LoVo (cell line): Measurements from ENCODE around the gene KPTN.

ENCODE experiments used
- DNase-seq: peaks from one replicate; pipeline ENCODE4 v3.0.0-alpha.2; 2016; ENCODE audit warnings: low spot score

The KPTN gene

GRCh38 chr19:47483800-47484690 lies at the start of gene KPTN:
Gene KPTN, minus strand, starts transcription at chr19:47484219. Its CDS starts 59 bp downstream, at chr19:47484160.
- DNase-seq = peak; percentile 91

DNA sequence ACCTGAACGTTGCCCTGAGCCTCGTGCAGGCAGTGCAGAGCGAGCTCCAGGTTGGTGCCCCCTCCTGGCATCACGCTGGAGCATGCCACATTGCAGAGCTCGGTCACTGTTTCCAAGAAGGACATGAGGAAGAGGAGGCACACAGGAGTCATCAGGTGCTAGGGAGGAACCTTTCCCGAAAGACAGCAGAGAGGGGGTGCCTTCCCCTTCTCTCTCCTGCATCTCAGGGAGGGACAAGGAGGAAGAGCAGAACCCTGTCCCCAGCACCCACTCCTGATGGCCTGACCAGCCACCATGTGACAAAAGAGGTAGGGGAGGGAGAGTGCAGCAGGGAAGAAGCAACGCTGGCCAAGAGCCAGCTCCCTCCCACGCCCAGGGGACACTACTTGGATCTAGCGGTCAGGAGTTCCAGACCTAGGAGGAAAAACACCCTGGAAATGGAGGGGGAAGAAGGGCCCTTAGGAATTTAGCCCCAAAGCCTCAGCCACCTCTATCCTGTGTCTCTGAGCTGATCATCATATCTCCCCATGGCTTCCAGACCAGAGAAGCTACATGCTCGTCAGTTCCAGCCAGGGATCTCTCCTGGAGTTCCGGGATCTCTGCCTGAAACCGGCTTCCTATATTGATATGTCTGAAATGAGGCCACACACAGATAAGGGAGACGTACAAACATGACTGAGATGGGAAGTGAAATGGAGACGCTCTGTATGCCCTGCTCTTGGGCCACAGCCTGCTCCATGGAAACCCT lies 47.8 kb upstream of the KPTN start:
- no peak for DNase-seq

GRCh38 chr19:47529018-47529742 lies 45.2 kb upstream of the KPTN start:
- DNase-seq = no peak

DNA sequence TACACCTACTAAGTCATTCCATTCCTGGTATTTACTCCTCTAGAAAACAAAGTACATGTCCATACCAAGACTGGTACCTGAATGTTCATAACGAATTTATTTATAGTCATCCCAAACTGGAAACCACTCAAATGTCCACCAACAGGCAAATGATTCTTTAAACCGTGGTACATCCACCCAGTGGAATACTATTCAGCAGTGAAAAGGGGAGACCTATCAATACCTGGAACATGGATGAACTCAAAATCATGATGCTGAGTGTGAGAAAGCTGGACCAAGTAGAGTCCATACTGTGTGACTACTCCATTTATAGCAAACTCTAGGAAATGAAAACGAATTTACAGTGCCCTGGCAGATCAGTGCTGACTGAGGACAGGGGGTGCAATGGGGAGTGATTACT lies 42.8 kb upstream of the KPTN start:
- DNase-seq = no peak

GRCh38 chr19:47523473-47523872 lies 39.5 kb upstream of the KPTN start:
- DNase-seq = no peak

DNA sequence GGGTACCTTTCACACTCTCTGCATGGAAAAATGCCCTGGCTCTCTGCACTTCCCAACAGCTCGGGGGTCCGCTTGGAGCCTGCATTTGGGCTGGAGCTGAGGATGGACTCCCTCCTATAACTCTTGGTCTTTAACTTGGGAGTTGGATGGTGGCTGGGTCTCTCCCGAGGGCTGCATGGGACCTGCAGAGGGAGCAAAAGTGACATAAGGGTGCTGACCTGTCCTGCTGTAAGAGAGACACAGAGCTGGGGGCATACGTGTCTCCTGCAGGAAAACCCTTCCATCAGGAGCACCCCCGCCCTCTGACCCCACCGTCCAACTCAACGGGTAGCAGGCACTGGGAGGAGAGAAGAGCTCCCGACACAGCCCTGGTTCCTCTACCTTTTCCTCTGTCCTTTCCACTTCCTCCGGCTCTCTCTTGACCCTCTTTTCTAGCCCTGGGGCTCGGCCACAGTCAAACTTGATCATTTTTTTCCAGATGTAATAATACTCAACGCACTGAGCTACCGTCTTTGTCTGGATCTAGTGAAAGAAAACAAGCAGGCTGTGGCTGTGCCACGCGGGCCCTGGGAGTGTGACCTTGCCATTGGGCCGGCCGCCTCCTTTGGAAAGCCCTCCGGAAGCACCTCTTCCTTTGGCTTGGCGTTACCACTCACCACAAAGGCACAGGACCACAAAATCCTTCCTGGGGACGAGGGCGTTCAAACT lies 37.6 kb upstream of the KPTN start:
- no peak for DNase-seq

DNA sequence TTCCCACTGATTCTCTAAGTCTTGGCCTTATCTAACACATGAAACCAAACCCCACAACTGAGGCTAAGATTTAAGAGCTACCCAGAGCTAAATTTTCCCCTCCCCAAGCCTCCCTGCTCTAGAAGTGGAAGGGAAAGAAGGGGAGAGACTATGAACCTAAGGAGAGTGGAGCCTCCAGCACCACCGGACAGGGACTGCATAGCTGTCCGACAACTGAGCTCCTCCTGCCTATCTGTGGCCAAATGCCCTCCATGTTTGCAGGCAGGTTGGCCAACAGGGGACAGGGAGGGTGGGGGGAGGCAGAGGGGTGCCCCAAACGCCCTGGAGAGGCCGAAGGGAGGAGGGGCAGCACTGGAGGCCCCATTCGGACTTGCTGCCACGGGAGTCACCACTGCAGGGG lies 36.8 kb upstream of the KPTN start:
- DNase-seq = no peak

DNA sequence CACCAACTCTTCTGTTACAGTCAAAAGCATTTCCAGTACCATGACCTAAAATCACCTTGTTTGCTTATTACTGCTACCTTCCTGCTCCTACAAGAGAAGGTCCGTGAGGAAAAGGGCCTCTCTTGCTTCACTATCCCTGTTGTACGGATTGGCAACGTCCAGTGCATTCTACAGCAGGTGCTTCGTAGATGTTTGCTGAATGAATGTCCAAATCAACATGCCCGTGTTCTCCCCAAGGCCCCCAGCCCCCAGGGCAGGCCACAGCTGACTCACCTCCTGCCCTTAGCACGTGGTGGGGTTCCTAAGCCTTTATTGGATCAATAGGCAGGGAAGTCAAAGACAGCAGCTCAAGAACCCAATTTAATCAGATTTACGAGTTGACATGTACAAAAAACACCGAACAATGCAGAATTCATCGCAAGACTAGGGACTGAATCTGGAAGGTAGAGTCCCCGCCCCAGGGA lies 36.4 kb upstream of the KPTN start:
- DNase-seq = no peak

DNA sequence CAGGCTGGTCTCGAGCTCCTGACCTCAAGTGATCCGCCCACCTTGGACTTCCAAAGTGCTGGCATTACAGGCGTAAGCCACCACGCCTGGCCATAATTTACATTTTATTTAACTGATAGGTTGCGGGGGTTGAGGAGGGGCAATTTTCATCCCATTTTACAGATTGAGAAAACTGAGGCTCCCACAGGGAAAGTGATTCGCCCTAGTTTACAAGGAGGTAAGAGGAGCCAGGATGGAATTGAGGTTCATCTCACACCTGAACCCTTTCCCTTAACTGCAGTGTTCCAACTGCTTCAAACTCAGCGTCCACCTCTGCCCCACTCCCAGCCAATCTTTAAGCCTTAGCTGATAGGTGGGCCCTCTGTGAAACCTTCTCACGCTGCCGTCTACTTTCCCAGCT lies 34.8 kb upstream of the KPTN start:
- DNase-seq = no peak

DNA sequence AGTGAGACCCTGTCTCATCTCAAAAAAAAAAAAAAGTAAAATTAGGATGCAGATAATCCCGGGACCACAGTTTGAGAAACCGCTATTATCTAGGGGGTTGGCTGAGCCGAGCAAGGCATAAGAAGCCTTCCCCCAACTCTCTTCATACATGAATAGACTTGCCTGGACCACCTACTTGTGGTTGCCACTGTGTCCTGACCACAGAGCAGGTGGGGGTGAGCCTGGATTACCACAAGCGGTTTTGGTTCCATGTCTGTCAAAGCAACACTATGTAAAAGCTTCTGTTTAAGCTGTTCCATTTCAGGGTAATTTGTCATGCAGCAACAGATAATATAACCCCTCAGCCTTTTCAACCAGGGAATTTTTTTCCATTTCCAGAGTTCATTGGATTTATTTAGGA lies 34.1 kb upstream of the KPTN start:
- DNase-seq = no peak

DNA sequence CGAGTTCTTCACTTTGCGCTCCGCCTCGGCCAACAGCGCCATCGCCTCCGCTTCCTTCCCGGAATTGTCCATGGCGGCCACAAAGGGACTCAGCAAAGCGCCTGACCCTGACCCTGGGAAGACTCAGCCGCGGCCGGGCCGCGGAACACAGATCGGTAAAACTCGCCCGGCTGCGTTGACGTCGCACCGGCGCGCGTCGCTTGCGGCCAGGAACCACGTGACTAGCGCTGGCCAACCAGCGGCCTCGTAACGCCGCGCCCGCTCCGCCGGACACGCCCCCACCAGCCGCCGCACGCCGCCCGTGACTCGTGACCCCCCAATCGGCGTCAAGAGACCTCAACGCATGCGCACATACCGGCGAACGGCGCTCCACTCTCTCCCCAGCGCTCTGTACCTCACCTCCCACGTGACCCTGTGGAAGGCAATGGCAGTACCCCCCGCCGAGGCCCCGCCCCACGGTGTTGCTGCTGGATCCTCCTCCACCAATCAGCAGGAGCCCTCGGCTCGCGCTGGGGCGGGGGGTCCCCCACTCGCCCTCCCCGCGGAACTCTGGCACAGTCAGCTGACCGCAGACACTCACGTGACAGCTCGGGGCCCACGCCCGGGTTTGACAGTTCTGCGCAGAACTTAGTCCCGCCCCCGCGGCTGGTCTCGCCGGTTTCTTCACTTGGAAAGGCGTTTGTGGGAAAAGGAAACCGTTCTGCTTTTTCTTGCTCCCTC lies 31.0 kb upstream of the KPTN start, which contains the start of gene NAPA:
NAPA (minus strand) TSS at position 195 of the 720 bp plus-strand sequence; CDS start at position 72, 123 bp downstream.
- peak; percentile 100 for DNase-seq

DNA sequence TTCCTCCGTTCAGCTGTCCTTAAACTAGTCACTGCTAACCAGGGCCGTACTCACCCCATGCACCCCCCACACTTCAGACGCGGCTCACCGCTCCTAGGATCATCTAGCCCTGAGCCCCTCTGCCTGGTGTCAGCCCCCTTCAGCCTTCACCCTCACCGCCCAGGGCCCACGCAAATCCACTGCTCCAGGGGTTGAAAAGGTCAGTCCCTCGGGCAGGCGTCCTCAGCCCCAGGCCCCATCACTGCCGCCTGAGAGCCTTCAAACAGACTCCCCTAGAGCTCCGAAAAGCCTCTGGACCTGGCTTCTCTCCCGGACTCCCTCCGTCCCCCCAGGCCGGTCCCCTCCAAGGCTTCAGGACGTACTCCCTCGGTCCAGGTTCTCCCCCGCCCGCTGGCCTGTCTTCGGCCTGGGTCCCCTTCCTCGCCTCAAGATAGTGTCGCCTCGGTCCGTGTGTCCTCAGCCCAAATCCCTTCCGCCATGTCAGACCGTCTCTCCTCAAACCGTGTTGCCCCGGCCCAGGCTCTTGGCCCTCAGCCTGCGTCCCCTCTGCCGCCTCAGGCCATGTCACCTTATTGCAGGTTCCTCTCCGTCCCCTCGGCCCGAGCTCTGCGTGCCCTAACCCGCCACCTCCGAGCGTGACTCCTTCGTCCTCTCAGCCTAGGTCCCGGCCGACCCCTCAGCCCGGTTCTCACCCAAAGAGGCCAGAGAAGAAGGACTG lies 30.3 kb upstream of the KPTN start:
- DNase-seq = no peak

DNA sequence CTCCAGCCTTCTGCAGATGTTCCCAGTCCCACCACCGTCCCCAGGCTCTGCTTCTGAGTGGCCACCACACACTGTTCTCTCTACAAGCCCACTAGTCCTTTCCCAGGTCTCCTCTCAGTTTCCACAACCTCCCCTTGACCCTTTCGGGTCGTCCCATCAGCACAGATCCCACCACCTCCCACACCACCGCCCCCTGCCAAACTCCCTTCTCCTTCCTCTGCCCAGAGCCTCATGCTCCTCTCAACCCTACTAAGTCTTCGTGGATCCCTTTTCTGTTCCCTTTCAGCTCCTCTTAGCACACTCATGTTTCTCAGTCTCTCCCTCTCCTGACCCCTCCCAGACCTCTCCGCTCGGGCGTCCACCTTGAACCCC lies 28.9 kb upstream of the KPTN start:
- DNase-seq = no peak

DNA sequence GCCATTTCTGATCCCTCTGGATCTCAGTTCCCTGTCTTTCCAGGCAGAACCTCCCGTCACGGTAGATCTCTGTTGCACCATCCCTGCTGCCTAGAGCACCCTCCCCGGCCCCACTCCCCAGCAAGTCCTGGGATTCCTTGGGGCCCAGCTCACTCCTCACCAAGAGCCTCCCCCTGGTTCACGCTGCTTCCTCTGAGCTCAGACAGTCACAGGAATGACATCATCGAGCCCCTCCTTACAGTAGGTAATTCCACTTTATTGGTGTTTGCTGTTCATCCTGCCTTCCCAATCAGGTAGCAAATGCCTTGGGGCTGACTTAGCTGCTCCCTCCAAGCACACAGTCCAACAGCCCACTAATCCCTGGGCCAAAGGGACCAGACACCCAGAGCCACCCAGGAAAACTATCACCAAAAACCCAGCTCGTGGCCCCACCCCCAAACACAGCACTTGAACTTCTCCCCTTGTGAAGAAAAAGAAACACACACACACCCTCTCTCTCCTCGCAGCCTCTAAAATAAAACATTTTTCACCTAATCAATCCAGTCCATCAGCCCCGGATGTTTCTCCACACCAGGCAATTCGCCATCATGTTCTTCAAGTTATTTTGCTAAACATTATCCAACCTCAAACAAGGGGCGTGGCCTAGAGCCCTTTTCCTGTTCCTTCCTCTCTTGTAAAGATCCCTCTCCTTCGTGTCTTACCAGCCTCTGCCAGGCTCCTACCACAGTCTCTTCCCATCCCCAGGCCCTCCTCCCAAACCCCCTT lies 28.3 kb upstream of the KPTN start:
- DNase-seq = peak; percentile 35

- no peak for DNase-seq
These were observed 27.7 kb upstream of the KPTN start for GRCh38 chr19:47511681-47512080.

DNA sequence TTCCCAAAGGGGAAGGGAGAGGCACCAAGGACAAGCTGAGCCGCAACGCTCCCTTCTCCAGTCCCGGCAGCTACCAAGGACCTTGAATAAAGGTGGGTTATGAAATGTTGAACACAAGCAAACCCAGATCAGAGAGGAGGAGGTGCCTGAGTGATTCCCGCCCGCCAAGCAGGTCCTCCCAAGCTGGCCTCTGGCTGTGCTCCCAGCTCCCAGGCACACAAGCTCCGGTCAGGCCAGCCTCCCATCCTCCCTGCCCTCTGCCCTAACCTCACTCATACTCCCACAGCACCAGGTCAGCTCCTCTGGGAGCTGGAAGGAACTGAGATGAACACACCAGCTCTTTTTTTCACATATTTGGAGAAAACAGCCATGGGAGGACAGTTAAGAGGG lies 27.1 kb upstream of the KPTN start:
- DNase-seq = no peak

- DNase-seq = no peak
These were observed 26.6 kb upstream of the KPTN start for GRCh38 chr19:47510516-47511127.

DNA sequence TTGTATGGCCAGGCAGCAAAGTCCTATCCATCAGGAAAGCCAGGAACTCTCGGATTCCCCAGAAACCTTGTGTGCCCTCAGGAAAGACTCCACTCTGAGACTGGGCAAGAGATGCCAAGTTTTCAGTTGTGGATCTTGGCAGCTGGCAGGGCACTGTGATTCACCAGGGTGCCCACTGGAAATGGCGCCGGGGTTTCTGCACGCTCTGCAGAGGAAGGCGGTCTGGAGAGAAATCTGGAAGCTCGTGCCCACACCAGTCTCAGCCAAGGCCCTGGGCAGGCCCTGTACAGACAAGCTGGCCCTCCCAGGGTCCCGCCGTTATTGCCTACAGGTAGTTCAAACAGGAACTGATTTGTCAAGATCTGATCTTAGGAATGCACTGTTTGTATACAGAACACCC lies 26.0 kb upstream of the KPTN start:
- no peak for DNase-seq

- no peak for DNase-seq
These were observed 25.3 kb upstream of the KPTN start for GRCh38 chr19:47509170-47509847.
